HG03196 (cell line): Measurements from ENCODE around the gene CD37.

ENCODE experiments used
- ATAC-seq: cut with Tn5 transposase; IDR thresholded peaks from one replicate; pipeline ENCODE4 v1.9.1; 2021; ENCODE audit not compliant: unreplicated experiment

The CD37 gene

DNA sequence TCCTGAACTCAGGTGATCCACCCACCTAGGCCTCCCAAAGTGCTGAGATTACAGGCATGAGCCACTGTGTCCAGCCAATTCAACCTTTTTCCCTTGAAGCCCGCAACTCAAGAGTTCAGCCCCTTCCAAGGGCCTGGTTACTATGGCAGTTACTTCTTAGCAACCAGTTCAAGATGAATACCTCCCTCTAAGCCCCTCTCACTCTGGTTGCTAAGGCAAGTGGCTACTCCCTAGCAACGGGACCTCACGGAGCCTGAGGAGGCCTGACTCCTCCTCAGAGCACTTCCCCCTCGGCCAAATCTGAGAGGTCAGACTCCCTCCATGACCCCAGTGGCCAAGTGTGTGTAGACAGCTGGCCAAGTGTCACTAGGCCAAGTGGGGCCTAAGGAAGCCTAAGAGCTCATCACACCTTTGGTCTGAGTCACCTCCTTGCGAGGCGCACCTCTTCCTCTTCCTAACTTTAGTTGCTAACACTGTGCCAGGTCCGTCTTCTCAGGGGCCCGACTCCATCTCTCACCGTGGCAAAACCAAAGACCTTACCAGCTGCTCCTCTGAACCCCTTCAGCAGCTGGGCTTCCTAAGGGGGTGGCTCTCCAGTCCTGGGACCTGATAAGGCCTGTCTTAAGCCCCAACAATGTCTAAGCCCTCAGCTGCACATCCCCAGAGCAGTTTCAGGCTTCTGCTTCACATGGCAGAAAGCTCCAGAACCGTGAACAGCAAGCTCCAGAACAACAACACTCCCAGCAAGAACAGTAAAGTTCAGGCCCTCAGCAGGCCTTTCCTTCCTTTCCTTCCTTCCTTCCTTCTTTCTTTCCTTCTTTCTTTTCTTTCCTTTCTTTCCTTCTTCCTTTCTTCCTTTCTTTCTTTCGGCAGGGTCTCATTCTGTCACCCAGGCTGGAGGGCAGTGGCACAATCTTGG lies 9.6 kb downstream of the CD37 start:
- ATAC-seq = no peak

- ATAC-seq = no peak
Observed at GRCh38 chr19:49347191-49347590, 12.0 kb downstream of the CD37 start.

DNA sequence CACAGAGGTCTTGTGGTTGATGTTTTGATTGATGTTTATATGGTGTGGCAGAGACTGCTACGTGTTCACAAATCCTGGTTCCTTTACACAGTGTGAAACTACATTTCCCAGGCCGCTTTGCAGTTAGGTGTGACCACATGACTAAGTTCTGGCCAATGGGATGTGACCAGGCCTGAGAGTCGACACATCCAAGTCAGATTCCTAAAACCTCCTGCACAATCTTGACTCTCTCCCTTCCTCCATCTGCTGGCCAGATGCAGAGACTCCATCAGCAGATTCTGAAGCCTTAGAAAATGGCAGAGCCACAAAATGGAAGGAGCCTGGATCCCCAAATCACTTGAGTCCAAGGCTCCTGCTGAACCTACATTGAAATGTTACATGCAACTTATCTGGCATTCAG lies 12.6 kb downstream of the CD37 start:
- no peak for ATAC-seq

GRCh38 chr19:49348305-49349189 lies 13.3 kb downstream of the CD37 start:
- ATAC-seq = no peak

GRCh38 chr19:49349567-49349966 lies 14.4 kb downstream of the CD37 start:
- ATAC-seq = no peak

- ATAC-seq = no peak
Observed at GRCh38 chr19:49355909-49356353, 20.7 kb downstream of the CD37 start.

DNA sequence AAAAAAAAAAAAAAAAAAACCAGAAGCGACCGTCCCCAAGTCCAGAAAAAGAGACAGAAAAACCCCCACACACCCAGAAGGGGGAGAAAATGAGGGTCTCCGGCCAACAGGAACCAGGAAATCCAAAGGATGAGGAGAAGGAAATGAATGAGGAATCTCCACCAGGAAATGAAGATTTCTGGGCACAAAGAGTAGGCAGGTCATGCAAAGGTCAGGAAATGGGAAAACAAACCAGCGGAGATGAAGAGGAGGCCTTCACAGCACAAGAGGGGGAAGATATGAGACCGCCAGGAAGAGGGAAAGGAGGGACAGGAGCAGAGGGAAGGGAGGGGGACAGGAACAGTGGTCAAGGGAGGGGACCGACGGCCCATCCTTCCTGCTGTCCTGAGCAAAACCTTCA lies 21.2 kb downstream of the CD37 start:
- no peak for ATAC-seq

- no peak for ATAC-seq
Observed at GRCh38 chr19:49357186-49357585, 22.0 kb downstream of the CD37 start.

DNA sequence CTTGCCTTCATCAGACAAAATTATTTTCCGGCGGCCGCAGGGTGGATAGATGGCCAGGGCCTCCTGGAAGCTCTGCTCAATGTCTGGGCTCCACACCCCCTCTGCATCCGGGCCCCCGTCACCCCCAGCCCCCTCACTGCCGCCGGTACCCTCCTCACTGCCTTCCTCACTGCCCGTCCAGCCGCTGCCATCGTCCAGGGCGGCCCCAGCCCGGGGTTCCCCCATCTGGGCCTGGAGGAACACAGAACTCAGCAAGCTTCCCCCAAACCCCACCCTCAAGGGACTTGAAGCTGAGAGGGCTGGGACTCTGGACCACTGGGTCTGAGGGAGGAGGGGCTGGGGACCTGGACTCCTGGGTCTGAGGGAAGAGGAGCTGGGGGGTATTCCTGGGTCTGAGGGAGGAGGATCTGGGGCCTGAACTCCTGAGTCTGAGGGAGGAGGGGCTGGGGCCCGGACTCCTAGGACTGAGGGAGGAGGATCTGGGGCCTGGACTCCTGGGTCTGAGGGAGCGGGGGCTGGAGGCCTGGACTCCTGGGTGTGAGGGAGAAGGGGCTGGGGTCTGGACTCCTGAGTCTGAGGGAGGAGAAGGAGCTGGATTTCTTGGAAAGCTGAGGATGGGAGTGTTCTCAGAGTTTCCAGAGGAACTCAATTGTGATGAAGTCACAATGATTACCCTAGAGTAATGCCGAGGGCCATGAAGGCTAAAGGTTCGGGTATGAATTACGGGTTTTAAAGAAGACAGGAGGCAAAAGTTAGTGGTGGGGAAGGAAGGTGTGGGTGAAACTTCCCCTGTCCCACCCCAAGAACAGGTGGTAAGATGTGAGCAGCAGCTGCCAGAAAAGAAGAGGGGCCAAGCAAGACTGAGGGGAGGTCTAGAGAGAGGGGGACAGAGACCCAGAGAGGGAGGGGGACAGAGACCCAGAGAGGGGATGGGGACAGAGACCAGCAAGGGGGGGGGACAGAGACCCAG lies 24.9 kb downstream of the CD37 start:
- no peak for ATAC-seq

DNA sequence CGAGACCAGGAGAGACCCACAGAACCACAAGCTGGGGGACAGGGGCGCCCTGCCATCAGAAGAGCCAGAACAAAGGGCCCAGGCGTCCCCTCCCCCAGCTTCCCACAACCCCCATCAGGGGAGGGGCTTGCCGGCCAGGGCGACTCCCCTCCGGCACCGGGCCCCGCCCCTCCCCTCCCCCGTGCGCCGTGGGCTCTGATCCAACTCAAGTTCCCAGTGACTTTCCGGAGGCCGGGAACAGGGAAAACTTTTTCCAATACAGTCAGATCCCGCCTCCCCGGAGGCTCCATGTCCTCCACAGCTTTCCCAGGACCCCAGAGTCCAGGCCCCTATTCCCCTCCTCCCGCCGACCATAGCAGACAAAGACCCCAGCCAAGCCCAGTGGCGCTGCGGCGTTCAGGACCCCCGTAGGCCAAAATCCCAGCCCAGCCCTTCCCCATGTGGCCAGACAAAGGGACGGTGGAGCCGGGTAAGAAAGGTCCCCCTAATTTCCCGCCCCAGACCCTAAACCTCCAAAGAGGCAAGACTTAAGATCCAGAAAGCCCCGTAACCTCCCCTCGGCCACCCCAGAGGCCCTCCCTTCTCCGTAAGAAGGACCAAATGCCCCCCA lies 26.3 kb downstream of the CD37 start:
- ATAC-seq = no peak

DNA sequence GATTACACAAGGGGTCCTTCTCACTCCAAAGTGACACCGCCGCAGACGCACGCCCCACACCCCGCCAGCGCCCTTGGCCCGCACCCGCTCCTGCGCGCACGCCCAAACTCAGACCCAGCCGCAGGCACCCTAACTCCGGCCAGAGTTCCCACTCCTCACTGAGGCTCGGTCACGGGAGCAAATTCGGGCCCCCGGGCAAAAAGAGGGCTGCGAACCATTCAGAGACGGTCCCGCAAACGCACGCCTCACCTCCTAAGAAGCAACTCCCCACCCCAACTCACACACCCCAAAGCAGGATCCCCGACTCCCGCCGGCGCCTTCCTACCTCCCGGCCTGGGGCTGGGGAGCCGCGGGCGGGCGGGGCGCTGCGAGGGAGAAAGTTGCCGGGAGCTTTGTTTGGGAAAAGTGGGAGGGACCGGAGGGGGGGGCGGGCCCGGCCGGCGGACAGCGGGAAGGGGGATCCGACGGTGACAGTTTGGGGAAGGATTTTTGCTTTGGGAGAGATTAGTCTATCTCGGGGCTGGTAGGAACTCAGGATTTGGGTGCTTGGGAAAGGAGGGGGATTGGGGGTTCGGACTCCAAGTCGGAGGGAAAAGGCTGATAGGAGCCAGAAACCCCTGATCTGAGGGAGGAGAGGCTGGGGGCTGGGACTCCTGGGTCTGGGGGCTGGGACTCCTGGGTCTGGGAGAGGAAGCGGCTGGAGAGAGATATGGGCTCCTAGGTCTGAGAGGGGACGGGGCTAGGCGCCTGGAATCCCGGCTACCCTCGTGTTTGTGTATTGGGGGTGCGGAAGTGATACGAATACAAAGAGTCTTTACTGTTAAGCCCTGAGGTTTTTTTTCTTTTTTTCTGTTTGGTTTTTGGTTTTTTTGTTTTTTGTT lies 27.1 kb downstream of the CD37 start, which contains the start of gene TEAD2:
TEAD2 (minus strand) TSS at position 369 of the 881 bp plus-strand sequence. CDS start 2,341 bp downstream, outside the sequence.
- no peak for ATAC-seq

DNA sequence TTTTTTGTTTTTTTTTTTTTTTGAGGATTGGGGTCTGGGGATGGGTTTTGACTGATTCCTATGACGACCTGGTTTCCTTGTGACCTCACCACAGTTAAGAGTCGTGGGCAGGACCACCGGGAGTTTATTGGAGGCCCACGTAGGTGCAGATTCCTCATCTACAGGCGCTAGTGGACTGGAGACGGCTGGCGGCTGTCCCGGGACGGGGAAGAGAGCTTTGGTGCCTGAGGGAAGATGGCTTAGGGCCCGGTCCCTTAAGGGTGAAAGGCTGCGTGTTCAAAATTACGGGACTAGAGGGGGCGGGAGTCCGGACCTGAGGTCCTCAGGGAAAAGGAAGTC lies 27.7 kb downstream of the CD37 start:
- no peak for ATAC-seq

GRCh38 chr19:49363268-49364082 lies 28.3 kb downstream of the CD37 start, which contains the start of gene DKKL1:
TSS of gene DKKL1 (plus strand) at chr19:49363877. CDS start at chr19:49363999, 122 bp downstream.
- ATAC-seq = peak; percentile 49

- ATAC-seq = no peak
Observed at GRCh38 chr19:49364083-49364737, 29.0 kb downstream of the CD37 start.

DNA sequence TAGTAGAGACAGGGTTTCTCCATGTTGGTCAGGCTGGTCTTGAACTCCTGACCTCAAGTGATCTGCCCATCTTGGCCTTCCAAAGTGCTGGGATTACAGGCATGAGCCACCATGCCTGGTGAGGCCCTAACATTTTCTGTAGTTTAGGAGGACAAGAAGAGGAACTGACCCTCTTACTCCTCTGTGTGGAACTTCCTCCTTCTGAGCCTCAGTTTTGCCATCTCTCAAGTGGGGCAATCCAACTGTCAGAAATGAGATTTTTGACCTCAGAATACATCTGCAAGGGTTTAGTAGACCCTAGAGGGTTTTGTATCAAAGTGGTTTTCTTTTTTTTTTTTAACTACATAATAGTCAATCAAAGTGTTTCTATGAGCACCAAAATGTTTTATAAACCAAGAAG lies 30.9 kb downstream of the CD37 start:
- no peak for ATAC-seq

GRCh38 chr19:49368711-49369358 lies 33.6 kb downstream of the CD37 start:
- ATAC-seq = no peak

GRCh38 chr19:49371184-49371583 lies 36.0 kb downstream of the CD37 start:
- ATAC-seq = no peak
